Neural progenitor cell (in vitro differentiated cells): Measurements from ENCODE around the gene ABHD4. TPM values are rescaled to one million over a fixed set of nuclear protein-coding genes. Genes with fewer than 3 reads are reported as not detected.

ENCODE experiments used
- DNase-seq: peaks from one replicate; pipeline ENCODE4 v3.0.0-alpha.2; 2016; ENCODE audit warnings: low spot score
- H2AFZ ChIP-seq: fragments of 200-600 bp; sonication (generic); replicated peaks from 2 replicates; pipeline ENCODE4 v1.6.1; 2016; ENCODE audit warnings: antibody characterized with exemption
- H3F3A ChIP-seq: fragments of 200-600 bp; sonication (generic); 2 replicates; pipeline ENCODE4 v1.6.1; 2016; ENCODE audit warnings: antibody characterized with exemption, low read depth
- H3K27ac ChIP-seq: fragments of 200-600 bp; sonication (generic); 2 replicates; pipeline ENCODE4 v1.5.1; 2016; ENCODE audit warnings: mild to moderate bottlenecking
- H3K27me3 ChIP-seq: fragments of 200-600 bp; sonication (generic); 2 replicates; pipeline ENCODE4 v1.6.1; 2016; ENCODE audit warnings: mild to moderate bottlenecking, moderate library complexity
- H3K36me3 ChIP-seq: fragments of 200-600 bp; sonication (generic); 2 replicates; pipeline ENCODE4 v1.5.1; 2016
- H3K4me1 ChIP-seq: fragments of 200-600 bp; sonication (generic); 2 replicates; pipeline ENCODE4 v1.6.1; 2016; ENCODE audit warnings: mixed run types
- H3K4me2 ChIP-seq: fragments of 200-600 bp; sonication (generic); 2 replicates; pipeline ENCODE4 v1.6.1; 2016
- H3K4me3 ChIP-seq: fragments of 200-600 bp; sonication (generic); 2 replicates; pipeline ENCODE4 v1.5.1; 2016
- H3K79me2 ChIP-seq: fragments of 200-600 bp; sonication (generic); 2 replicates; pipeline ENCODE4 v1.6.1; 2016; ENCODE audit warnings: low read depth
- H3K9ac ChIP-seq: fragments of 200-600 bp; sonication (generic); 2 replicates; pipeline ENCODE4 v1.6.1; 2016
- H3K9me3 ChIP-seq: fragments of 200-600 bp; sonication (generic); 2 replicates; pipeline ENCODE4 v1.5.1; 2016; ENCODE audit warnings: low read depth
- H4K20me1 ChIP-seq: fragments of 200-600 bp; sonication (generic); 2 replicates; pipeline ENCODE4 v1.6.1; 2016; ENCODE audit warnings: low read depth
- H3K27ac Mint-ChIP-seq: 3 replicates; pipeline ENCODE4 v1.8.0; 2021; ENCODE audit warnings: mixed read lengths
- H3K27me3 Mint-ChIP-seq: 2 replicates; pipeline ENCODE4 v1.8.0; 2022; ENCODE audit warnings: low read depth, mild to moderate bottlenecking, inconsistent platforms, moderate library complexity, mixed read lengths; ENCODE audit not compliant: insufficient read depth
- H3K36me3 Mint-ChIP-seq: 3 replicates; pipeline ENCODE4 v1.8.0; 2021; ENCODE audit warnings: mixed read lengths
- H3K4me1 Mint-ChIP-seq: 3 replicates; pipeline ENCODE4 v1.8.0; 2021; ENCODE audit warnings: mixed read lengths
- H3K4me3 Mint-ChIP-seq: 3 replicates; pipeline ENCODE4 v1.8.0; 2021; ENCODE audit warnings: mild to moderate bottlenecking, moderate library complexity, mixed read lengths
- H3K9me3 Mint-ChIP-seq: 3 replicates; pipeline ENCODE4 v1.8.0; 2020; ENCODE audit warnings: mixed read lengths
- EZH2 ChIP-seq: fragments of 200-600 bp; sonication (generic); IDR thresholded peaks from 2 replicates; pipeline ENCODE4 v1.6.1; 2017; ENCODE audit warnings: antibody characterized with exemption, mild to moderate bottlenecking, moderate library complexity
- EZH2phosphoT487 ChIP-seq: fragments of 200-600 bp; sonication (generic); IDR thresholded peaks from 2 replicates; pipeline ENCODE4 v1.6.1; 2017; ENCODE audit warnings: antibody characterized with exemption
- total RNA-seq: library from RNA; depleted of rRNA; stranded (reverse); fragments of >200 nt; gene quantifications from 2 replicates; pipeline ENCODE4 v1.2.3, GENCODE V29; 2015; ENCODE audit warnings: low replicate concordance
- TF ChIP-seq, protein P1 (sequence below): fragments of 200-600 bp; sonication (generic); IDR thresholded peaks from 2 replicates; pipeline ENCODE4 v1.5.1; 2017; ENCODE audit warnings: antibody characterized with exemption, mild to moderate bottlenecking

ABHD4 gene
- total RNA-seq, 1 donor from 2014 or later, result 9.3 TPM

DNA sequence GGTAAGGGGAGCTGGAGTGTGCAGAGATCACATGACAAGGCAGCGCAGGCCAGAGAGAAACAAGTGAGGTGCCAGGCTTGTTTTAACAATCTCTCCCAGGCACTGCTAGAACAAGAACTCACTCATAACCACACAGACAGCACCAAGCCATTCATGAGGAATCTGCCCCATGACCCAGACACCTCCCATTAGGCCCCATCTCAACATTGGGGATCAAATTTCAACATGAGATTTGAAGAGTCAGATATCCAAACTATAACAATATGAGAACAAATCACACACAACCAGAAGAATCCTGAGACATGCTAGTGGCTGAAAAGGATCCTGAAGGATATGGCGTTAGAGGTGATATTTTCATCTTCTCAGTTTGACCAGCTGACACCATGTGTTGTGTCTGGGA, 24.2 kb downstream of the ABHD4 start:
- H4K20me1 ChIP-seq, result no peaks in the 10 kb centered on the region
- no peaks in the 10 kb centered on the region for H3F3A ChIP-seq
- no peak overlapping the region for H3K4me2 ChIP-seq
- no peak overlapping the region for H3K27ac ChIP-seq
- Mint-ChIP-seq H3K4me3 (no peak overlapping the region), H3K27me3 (peaks cover 3% of the 10 kb centered on the region), H3K4me1 (no peaks in the 10 kb centered on the region), H3K27ac (no peak overlapping the region), H3K36me3 (peaks cover 2% of the 10 kb centered on the region), H3K9me3 (peaks cover 9% of the 10 kb centered on the region)
- H3K9me3 ChIP-seq, result no peaks in the 10 kb centered on the region
- no peaks in the 10 kb centered on the region for H3K36me3 ChIP-seq
- no peak overlapping the region for H3K4me3 ChIP-seq
- H3K27me3 ChIP-seq, result no peaks in the 10 kb centered on the region
- TF ChIP-seq, protein P1, sequence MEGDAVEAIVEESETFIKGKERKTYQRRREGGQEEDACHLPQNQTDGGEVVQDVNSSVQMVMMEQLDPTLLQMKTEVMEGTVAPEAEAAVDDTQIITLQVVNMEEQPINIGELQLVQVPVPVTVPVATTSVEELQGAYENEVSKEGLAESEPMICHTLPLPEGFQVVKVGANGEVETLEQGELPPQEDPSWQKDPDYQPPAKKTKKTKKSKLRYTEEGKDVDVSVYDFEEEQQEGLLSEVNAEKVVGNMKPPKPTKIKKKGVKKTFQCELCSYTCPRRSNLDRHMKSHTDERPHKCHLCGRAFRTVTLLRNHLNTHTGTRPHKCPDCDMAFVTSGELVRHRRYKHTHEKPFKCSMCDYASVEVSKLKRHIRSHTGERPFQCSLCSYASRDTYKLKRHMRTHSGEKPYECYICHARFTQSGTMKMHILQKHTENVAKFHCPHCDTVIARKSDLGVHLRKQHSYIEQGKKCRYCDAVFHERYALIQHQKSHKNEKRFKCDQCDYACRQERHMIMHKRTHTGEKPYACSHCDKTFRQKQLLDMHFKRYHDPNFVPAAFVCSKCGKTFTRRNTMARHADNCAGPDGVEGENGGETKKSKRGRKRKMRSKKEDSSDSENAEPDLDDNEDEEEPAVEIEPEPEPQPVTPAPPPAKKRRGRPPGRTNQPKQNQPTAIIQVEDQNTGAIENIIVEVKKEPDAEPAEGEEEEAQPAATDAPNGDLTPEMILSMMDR, result no peak
- TF ChIP-seq EZH2, result no peak
- TF ChIP-seq EZH2phosphoT487, result no peak
- H3K79me2 ChIP-seq, result no peaks in the 10 kb centered on the region
- H2AFZ ChIP-seq, result no peak overlapping the region
- H3K9ac ChIP-seq, result no peak overlapping the region
- DNase-seq, result no peak
- H3K4me1 ChIP-seq, result no peaks in the 10 kb centered on the region

DNA sequence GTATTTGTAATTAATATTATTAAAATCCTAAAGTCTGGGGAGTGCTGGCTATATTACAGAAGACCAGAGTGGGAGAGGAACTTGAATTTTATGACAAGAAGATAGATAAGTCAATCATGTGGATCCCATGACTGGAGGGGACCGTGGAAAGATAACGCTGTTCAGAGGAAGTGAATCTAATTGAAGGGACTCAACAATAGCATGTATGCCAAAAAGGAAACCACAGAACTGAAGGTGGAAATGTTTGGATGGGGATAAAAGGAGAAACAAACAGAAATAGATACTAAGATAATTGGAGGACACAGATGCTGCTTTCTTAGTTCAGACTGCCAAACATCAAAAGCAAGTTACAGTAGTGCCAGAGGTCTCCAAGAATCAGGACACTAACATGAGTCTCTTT, 24.9 kb downstream of the ABHD4 start:
- no peaks in the 10 kb centered on the region for H3K36me3 ChIP-seq
- TF ChIP-seq EZH2phosphoT487, result no peak
- TF ChIP-seq EZH2, result no peak
- TF ChIP-seq, protein P1, result no peak
- no peak overlapping the region for H3K4me3 ChIP-seq
- Mint-ChIP-seq H3K4me1 (no peaks in the 10 kb centered on the region), H3K9me3 (peaks cover 9% of the 10 kb centered on the region), H3K27me3 (peaks cover 3% of the 10 kb centered on the region), H3K4me3 (no peak overlapping the region), H3K27ac (no peak overlapping the region), H3K36me3 (peaks cover 2% of the 10 kb centered on the region)
- no peaks in the 10 kb centered on the region for H3K27me3 ChIP-seq
- no peak overlapping the region for H3K27ac ChIP-seq
- H3K9me3 ChIP-seq, result no peaks in the 10 kb centered on the region
- no peak for DNase-seq
- no peaks in the 10 kb centered on the region for H3F3A ChIP-seq
- H3K4me2 ChIP-seq, result no peak overlapping the region
- H4K20me1 ChIP-seq, result no peaks in the 10 kb centered on the region
- no peaks in the 10 kb centered on the region for H3K4me1 ChIP-seq
- H3K9ac ChIP-seq, result no peak overlapping the region
- no peak overlapping the region for H2AFZ ChIP-seq
- no peaks in the 10 kb centered on the region for H3K79me2 ChIP-seq

DNA sequence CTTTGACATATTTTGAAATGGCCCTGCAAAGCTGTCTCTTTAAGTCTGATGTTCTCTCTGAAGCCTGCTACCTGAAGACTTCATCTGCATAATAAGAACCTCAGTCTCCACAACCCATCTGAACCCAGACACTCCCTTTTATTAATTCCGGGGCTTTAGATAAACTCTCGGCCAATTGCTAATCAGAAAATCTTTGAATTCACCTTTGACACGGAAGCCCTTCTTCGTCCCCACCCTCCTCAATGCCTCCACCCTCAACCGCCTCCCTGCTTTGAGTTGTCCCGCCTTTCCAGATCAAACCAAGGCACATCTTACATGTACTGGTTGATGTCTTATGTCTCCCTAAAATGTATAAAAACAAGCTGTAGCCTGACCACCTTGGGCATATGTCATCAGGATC, 28.5 kb downstream of the ABHD4 start:
- H2AFZ ChIP-seq, result no peak overlapping the region
- no peak overlapping the region for H3K4me3 ChIP-seq
- H3K79me2 ChIP-seq, result no peaks in the 10 kb centered on the region
- H3K27me3 ChIP-seq, result no peaks in the 10 kb centered on the region
- DNase-seq, result no peak
- Mint-ChIP-seq H3K27me3 (no peaks in the 10 kb centered on the region), H3K4me1 (no peaks in the 10 kb centered on the region), H3K27ac (no peak overlapping the region), H3K4me3 (no peak overlapping the region), H3K9me3 (peaks cover 11% of the 10 kb centered on the region), H3K36me3 (peaks cover under 1% of the 10 kb centered on the region)
- TF ChIP-seq, protein P1, result no peak
- TF ChIP-seq EZH2phosphoT487, result no peak
- TF ChIP-seq EZH2, result no peak
- H3K9ac ChIP-seq, result no peak overlapping the region
- H4K20me1 ChIP-seq, result no peaks in the 10 kb centered on the region
- H3F3A ChIP-seq, result no peaks in the 10 kb centered on the region
- no peaks in the 10 kb centered on the region for H3K9me3 ChIP-seq
- H3K4me2 ChIP-seq, result no peak overlapping the region
- H3K27ac ChIP-seq, result no peak overlapping the region
- H3K36me3 ChIP-seq, result no peaks in the 10 kb centered on the region
- no peaks in the 10 kb centered on the region for H3K4me1 ChIP-seq
